Measurements from ENCODE around the gene DNAJC12. TPM values are rescaled to one million over a fixed set of nuclear protein-coding genes. Genes with fewer than 3 reads are reported as not detected.

The DNAJC12 gene
- total RNA-seq, 3 donors from 2014 or later, result 0.96 to 49.8 (median 19.0) TPM

DNA sequence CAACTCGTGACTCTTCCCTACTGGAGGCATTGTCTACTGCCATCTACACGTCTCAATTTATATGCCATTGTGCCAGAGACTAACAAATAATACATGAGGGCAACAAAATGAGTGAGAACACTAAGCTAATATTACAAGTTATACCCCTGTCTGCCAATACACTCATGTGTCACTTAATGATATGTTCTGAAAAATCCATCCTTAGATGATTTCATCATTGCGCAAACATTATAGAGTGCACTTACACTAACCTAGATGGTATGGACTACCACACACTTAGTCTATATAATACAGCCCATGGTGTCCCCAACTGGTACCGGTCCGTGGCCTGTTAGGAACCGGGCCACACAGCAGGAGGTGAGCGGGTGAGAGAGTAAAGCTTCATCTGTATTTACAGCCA, 77.7 kb downstream of the DNAJC12 start:
- H3K27ac ChIP-seq, result no peak overlapping the region
- H3K27me3 ChIP-seq, result no peaks in the 10 kb centered on the region

More for the DNA sequence above, 77.7 kb downstream of the DNAJC12 start:
- no peaks in the 10 kb centered on the region for H3K9me3 ChIP-seq
- H3K4me3 ChIP-seq, result no peak overlapping the region
- intact Hi-C loops (cut with DNase I; ENCODE audit: low total_unique reads), result no loop called here
- no peak for DNase-seq (ENCODE audit: low spot score in 2 of 2)
- H3K36me3 ChIP-seq, result no peaks in the 10 kb centered on the region
- no peaks in the 10 kb centered on the region for H3K4me1 ChIP-seq
- no peak for TF ChIP-seq CTCF (IDR thresholded peaks at IDR 0.05)
- TF ChIP-seq POLR2A (IDR thresholded peaks at IDR 0.05), result no peak
- TF ChIP-seq POLR2AphosphoS5 (IDR thresholded peaks at IDR 0.05), result no peak

Other genes with a start within 250 kb of the DNAJC12 start
- gene CTNNA3, start 142.0 kb downstream of the DNAJC12 start, total RNA-seq, result 1 to 10 TPM in 1 of 3 donors, under 1 TPM in 2; 0.33 to 1.1 (median 0.59) TPM
- 10 to 100 TPM; 21.0 to 43.3 (median 35.5) TPM for gene SIRT1, start 46.5 kb upstream of the DNAJC12 start, total RNA-seq
- gene HERC4, start 237.1 kb upstream of the DNAJC12 start, total RNA-seq, result 10 to 100 TPM; 43.2 to 81.4 (median 66.2) TPM